NCI-H128 (cell line): ENCODE measurements around the gene VKORC1L1.
"Not testable (repeated sequence)": the region's sequence is repeated elsewhere in the genome, so short reads cannot be mapped to it uniquely, and the experiment has no call there.

Source experiments
- DNase-seq: peaks from one replicate; lab custom pipeline; 2025; ENCODE audit not compliant: unreplicated experiment; lab: John Stamatoyannopoulos, UW

VKORC1L1 gene

GRCh38 chr7:65872776-65873581 lies at the start of gene VKORC1L1:
TSS of gene VKORC1L1 (plus strand) at chr7:65873074. CDS start at chr7:65873372, 298 bp downstream.
- DNase-seq: peak; percentile 74

DNA sequence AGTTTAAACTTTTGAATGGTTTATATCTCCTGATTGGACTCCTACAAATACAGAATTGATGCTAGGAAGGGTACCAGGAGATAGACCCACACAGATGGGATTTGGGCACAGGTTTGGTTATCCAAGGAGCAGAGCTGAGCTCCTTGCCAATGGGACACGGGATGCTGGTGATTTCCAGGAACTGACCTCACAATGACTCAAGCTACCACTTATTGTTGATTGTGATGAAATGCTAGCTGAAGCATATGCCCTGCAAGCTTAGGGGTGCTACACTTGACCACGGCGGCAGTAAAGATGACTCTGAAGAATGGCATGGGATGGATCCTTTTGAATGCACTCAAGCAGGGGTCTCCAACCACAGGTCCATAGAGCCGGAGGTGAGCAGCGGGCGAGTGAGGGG lies 45.5 kb upstream of the VKORC1L1 start:
- no peak for DNase-seq

DNA sequence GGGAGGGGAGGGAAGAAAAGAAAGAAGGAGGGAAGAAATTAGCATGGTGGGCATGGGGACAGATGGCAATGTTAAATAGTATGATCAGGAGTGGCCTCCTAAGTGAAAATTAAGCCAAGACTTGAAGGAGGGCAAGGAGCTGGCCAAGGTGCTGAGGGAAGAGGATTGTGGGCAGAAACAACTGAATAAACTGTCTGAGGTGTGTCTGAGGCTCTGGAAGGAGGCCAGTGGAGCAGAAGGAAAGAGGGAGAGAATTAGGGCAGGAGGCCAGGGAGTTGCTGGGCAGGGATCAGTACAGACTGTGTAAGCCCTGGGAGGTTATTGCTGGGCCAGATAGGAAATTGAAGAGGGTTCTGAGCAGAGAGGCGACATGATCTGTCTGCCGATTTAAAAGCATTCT lies 40.6 kb upstream of the VKORC1L1 start:
- no peak for DNase-seq

GRCh38 chr7:65836684-65837083 lies 36.2 kb upstream of the VKORC1L1 start:
- not testable (repeated sequence) for DNase-seq

DNA sequence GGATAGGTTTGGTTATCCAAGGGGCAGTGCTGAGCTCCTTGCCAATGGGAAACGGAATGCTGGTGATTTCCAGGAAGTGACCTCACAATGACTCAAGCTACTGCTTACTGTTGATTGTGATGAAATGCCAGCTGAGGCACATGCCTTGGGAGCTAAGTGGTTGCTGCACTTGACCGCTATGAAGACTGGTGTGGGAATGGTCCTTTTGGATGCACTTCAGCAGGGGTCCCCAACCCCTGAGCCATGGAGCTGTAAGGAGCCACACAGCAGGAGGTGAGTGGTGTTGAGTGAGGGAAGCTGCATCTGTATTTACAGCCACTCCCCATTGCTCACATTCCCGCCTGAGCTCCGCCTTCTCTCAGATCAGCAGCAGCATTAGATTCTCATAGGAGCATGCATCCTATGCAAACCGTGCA lies 35.3 kb upstream of the VKORC1L1 start:
- not testable (repeated sequence) for DNase-seq

DNA sequence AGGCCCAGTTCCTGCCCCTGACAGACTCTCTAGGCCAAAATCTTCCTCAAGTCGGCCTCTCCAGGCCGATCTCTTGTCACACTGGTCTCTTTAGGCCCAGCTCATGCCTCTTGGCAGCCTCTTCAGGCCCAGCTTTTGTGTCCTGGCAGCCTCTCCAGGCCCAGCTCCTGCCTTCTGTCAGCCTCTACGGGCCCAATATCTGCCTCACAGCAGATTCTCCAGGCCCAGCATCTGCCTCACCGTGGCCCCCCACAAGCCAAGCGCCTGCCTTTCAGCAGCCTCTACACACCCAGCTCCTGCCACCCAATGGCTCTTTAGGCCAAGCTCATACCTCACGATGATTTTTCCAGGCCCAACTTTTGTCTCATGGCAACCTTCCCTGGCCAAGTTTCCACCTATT lies 33.0 kb upstream of the VKORC1L1 start:
- DNase-seq: no peak

- DNase-seq: no peak
These were observed 32.4 kb upstream of the VKORC1L1 start for GRCh38 chr7:65840446-65840845.

- not testable (repeated sequence) for DNase-seq
These were observed 29.3 kb upstream of the VKORC1L1 start for GRCh38 chr7:65843616-65844015.

DNA sequence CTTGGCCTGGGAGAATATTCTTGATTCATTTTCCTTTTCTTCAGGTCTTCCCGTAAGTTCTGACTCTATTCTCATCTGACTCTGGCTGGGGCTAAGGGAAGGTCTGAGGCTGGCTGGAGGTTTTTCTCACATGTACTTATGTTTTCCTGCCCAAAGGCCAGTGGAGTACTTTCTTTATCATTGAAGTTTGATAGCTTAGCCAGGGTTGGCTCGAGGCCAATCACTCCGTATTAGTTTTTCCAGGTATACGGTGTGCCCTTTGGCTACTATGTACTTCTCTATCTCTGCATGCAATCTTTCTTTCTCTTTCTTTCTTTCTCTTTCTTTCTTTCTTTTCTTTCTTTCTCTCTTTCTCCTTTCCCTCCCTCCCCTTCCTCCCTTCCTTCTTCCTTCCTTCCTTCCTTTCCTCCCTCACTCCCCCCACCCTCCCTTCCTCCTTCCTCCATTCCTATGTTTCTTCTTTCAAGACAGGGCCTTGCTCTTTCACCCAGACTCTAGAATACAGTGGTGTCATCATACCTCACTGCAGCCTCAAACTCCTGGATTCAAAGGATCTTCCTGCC lies 26.8 kb upstream of the VKORC1L1 start:
- no peak for DNase-seq

DNA sequence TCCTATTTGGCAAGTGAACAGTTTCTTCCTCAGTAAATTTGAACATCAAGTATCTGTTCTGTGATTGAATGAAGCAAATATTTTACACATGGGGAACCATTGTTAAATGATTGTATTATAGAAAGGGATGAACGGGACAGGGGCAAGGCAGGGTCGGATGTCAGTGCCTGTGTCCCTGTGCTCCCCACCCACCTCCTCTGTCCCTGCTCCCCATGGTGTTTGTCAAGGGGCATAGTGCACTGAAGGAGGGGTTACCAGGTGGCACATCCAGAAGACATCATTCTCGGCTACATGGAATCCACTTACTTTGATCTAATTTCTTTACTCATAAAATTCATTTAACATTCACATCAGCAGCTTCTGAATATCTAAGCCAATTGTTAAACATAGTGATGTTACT lies 19.4 kb upstream of the VKORC1L1 start:
- not testable (repeated sequence) for DNase-seq

DNA sequence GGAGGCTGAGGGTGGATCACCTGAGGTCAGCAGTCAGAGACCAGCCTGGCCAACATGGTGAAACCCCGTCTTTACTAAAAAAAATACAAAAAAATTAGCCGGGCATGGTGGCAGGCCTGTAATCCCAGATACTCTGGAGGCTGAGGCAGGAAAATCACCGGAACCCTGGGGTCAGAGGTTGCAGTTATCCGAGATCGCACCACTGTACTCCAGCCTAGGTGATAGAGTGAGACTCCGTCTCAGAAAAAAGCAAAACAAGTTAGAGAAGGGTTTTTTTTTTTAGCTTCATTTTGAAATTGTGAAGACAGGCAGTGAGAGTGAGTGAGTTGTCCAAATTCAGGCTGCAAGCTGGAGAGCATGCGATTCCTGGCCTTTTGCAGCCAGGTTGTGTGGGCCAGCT lies 19.0 kb upstream of the VKORC1L1 start:
- DNase-seq: not testable (repeated sequence)

DNA sequence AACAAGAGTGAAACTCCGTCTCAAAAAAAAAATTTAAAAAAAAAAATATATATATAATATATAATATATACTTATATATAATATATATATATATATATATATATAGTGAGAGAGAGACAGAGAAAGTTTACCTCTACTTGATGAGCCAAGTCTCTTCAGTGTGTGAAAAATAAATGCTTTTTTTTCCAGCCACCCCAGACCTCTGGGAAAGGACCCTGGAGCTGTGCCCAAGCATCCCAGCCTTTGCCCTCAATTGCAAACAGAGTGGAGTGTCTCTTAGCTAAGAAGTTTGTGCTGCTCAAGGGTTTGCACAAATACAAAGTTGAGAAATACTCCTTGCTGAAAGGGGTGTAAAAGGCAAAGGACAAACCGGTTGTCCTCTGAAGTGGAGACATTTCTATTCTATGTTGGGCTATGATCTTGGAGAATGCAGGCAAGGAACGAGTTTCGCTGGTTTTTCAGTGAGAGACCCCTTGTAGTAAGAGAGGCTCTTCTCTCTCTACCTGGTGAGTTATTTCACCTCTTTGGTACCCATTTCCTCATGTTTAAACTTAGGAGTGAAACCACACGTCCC lies 15.5 kb upstream of the VKORC1L1 start:
- DNase-seq: not testable (repeated sequence)

- not testable (repeated sequence) for DNase-seq
These were observed 14.2 kb upstream of the VKORC1L1 start for GRCh38 chr7:65858660-65859059.

- not testable (repeated sequence) for DNase-seq
These were observed 6.6 kb upstream of the VKORC1L1 start for GRCh38 chr7:65866244-65866643.

- DNase-seq: not testable (repeated sequence)
These were observed 5.2 kb upstream of the VKORC1L1 start for GRCh38 chr7:65867681-65868080.

GRCh38 chr7:65869312-65869711 lies 3.6 kb upstream of the VKORC1L1 start:
- not testable (repeated sequence) for DNase-seq

GRCh38 chr7:65871451-65871850 lies 1.4 kb upstream of the VKORC1L1 start:
- not testable (repeated sequence) for DNase-seq

GRCh38 chr7:65873582-65874193 lies 814 bp downstream of the VKORC1L1 start:
- not testable (repeated sequence) for DNase-seq

DNA sequence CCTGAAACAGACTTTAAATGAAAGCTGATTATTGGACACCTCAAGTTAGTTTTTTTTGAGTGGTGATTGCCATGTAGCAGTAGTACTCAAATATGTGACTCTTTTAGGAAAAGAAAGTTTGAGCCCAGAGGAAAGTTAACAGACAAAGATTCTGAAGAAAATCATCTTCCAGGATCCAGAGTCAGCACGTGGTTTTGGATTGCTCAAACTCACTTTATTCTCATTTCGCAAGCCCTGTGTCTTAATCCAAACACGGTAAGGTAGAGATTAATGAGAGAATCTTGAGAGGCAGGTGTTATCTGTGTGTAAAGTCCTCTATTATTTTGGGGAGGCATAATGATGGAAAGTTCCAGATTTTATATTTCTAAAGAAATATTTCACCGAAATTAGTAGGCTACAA lies 2.8 kb downstream of the VKORC1L1 start:
- DNase-seq: not testable (repeated sequence)

- not testable (repeated sequence) for DNase-seq
These were observed 6.6 kb downstream of the VKORC1L1 start for GRCh38 chr7:65879292-65880153.

DNA sequence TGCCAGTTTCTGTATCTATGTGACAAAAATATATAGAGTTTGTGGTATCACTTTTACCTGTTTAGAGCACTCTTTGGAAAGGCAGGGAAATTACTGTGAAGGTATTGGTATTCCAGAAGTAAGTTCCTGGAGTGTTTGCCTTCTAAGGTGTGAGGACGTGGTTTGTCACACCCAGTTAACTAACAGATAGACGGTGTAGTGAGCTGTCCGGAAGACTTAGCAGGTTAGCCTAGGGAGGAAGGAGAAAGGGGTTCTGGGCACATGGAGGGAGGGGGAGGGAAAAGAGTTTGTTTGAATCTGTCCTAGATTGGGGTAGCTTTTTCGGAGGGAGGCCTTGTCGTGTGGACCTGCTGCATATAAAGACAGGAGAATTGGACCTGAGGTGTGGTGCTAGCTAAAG lies 7.4 kb downstream of the VKORC1L1 start:
- not testable (repeated sequence) for DNase-seq
